ENCODE results near the gene PCDHB11. TPM values are rescaled to one million over a fixed set of nuclear protein-coding genes. Genes with fewer than 3 reads are reported as not detected.
"Not testable (repeated sequence)": the region's sequence is repeated elsewhere in the genome, so short reads cannot be mapped to it uniquely, and the experiment has no call there.

Gene PCDHB11
- total and polyA plus RNA-seq, 12 donors = 0.12 to 7.1 (median 2.0) TPM

GRCh38 chr5:141172381-141173204 is 26.8 kb upstream of the PCDHB11 start, which contains the start of gene PCDHB7:
TSS of gene PCDHB7 (plus strand) at chr5:141172644. CDS start at chr5:141172836, 192 bp downstream.
- H3K9me3 ChIP-seq (replicated peaks in 1 of 3) = peaks cover 0 to 12% (median 5%) of the 10 kb centered on the region in 3 donors
- no peak within 1 kb of the TSS for H3K27ac ChIP-seq
- no peaks in the 10 kb centered on the region for H3K4me1 ChIP-seq (replicated peaks in 1 of 2)
- peak in 1 of 7 donors; percentile 7 for DNase-seq
- H3K4me3 ChIP-seq = no peak within 1 kb of the TSS
- TF ChIP-seq CTCF (IDR thresholded peaks at IDR 0.05) = peak in 4 of 6 experiments; percentile 10 to 37 (median 31)
- no peak for TF ChIP-seq POLR2A (IDR thresholded peaks at IDR 0.05)
- H3K27me3 ChIP-seq = peaks cover 9% of the 10 kb centered on the region
- 22 to 41% (median 30%) methylated on average over 20 of the region's 20 CpGs for WGBS, 4 donors
- H3K36me3 ChIP-seq (replicated peaks in 1 of 2) = no peaks in the 10 kb centered on the region
- intact Hi-C loops (cut with DNase I) = no loop called here

- H3K27ac ChIP-seq; H3K4me1 ChIP-seq (replicated peaks in 1 of 2); H3K4me3 ChIP-seq; H3K36me3 ChIP-seq (replicated peaks in 1 of 2); intact Hi-C loops (cut with DNase I); DNase-seq; H3K27me3 ChIP-seq: not testable (repeated sequence)
- H3K9me3 ChIP-seq (replicated peaks in 1 of 3) = peaks cover 0 to 12% (median 5%) of the 10 kb centered on the region in 3 donors
- 28 to 46% (median 39%) methylated on average over 35 to 79 of the region's 79 CpGs for WGBS, 4 donors
Measured at GRCh38 chr5:141174291-141175104, 24.9 kb upstream of the PCDHB11 start.

- no peak for DNase-seq
- Histone ChIP-seq H3K9me3 (replicated peaks in 1 of 3) (peaks cover 0 to 12% (median 5%) of the 10 kb centered on the region in 3 donors), H3K27ac (no peak overlapping the region), H3K36me3 (replicated peaks in 1 of 2) (no peaks in the 10 kb centered on the region), H3K4me3 (no peak overlapping the region), H3K4me1 (replicated peaks in 1 of 2) (no peaks in the 10 kb centered on the region), H3K27me3 (peaks cover 9% of the 10 kb centered on the region)
- 47 to 60% (median 57%) methylated on average over 1 of the region's 1 CpG for WGBS, 4 donors
- intact Hi-C loops (cut with DNase I) = no loop called here
- TF ChIP-seq CTCF (IDR thresholded peaks at IDR 0.05) = no peak
- TF ChIP-seq POLR2A (IDR thresholded peaks at IDR 0.05) = no peak
Measured at GRCh38 chr5:141175933-141176332, 23.5 kb upstream of the PCDHB11 start.

GRCh38 chr5:141177577-141178191 is 21.7 kb upstream of the PCDHB11 start, which contains the start of gene PCDHB8:
TSS of gene PCDHB8 (plus strand) at chr5:141177790. CDS start at chr5:141178035, 245 bp downstream.
- peaks cover 0 to 12% (median 5%) of the 10 kb centered on the region in 3 donors for H3K9me3 ChIP-seq (replicated peaks in 1 of 3)
- H3K36me3 ChIP-seq (replicated peaks in 1 of 2); DNase-seq; H3K4me3 ChIP-seq; H3K27me3 ChIP-seq; H3K27ac ChIP-seq; H3K4me1 ChIP-seq (replicated peaks in 1 of 2); intact Hi-C loops (cut with DNase I): not testable (repeated sequence)
- 22 to 35% (median 27%) methylated on average over 13 to 18 of the region's 18 CpGs for WGBS, 4 donors

- H3K27me3 ChIP-seq; H3K4me3 ChIP-seq; DNase-seq; H3K36me3 ChIP-seq (replicated peaks in 1 of 2); H3K4me1 ChIP-seq (replicated peaks in 1 of 2); intact Hi-C loops (cut with DNase I); H3K27ac ChIP-seq: not testable (repeated sequence)
- 22 to 59% (median 39%) methylated on average over 16 to 35 of the region's 39 CpGs for WGBS, 4 donors
- peaks cover 0 to 12% (median 5%) of the 10 kb centered on the region in 3 donors for H3K9me3 ChIP-seq (replicated peaks in 1 of 3)
Measured at GRCh38 chr5:141179371-141179770, 20.1 kb upstream of the PCDHB11 start.

GRCh38 chr5:141179876-141180275 is 19.6 kb upstream of the PCDHB11 start:
- H3K4me1 ChIP-seq (replicated peaks in 1 of 2); H3K4me3 ChIP-seq; H3K27ac ChIP-seq; H3K27me3 ChIP-seq; DNase-seq; intact Hi-C loops (cut with DNase I); H3K36me3 ChIP-seq (replicated peaks in 1 of 2): not testable (repeated sequence)
- WGBS, 4 donors = 20 to 62% (median 25%) methylated on average over 13 to 32 of the region's 32 CpGs; no CpG with 5 or more reads in 1 of the 4 donors
- H3K9me3 ChIP-seq (replicated peaks in 1 of 3) = peaks cover 0 to 12% (median 5%) of the 10 kb centered on the region in 3 donors
